ENCODE results near the gene MAGEH1.
A peak's percentile ranks its signal among the peaks of the same experiment; 100 is the strongest.
"Not testable (repeated sequence)": the region's sequence is repeated elsewhere in the genome, so short reads cannot be mapped to it uniquely, and the experiment has no call there.

MAGEH1 gene, protein sequence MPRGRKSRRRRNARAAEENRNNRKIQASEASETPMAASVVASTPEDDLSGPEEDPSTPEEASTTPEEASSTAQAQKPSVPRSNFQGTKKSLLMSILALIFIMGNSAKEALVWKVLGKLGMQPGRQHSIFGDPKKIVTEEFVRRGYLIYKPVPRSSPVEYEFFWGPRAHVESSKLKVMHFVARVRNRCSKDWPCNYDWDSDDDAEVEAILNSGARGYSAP

GRCh38 chrX:55451990-55452832, at the start of gene MAGEH1:
Gene MAGEH1, plus strand, starts transcription at chrX:55452127. Its CDS starts 248 bp downstream, at chrX:55452375.
- peak; percentile 67 to 78 for DNase-seq

DNA sequence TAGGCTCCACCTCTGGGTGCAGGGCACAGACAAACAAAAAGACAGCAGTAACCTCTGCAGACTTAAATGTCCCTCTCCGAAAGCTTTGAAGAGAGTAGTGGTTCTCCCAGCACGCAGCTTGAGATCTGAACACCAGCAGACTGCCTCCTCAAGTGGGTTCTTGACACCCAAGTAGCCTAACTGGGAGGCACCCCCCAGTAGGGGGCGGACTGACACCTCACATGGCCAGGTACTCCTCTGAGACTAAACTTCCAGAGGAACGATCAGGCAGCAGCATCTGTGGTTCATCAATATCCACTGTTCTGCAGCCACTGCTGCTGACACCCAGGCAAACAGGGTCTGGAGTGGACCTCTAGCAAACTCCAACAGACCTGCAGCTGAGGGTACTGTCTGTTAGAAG, 24.8 kb upstream of the MAGEH1 start:
- DNase-seq = not testable (repeated sequence)

DNA sequence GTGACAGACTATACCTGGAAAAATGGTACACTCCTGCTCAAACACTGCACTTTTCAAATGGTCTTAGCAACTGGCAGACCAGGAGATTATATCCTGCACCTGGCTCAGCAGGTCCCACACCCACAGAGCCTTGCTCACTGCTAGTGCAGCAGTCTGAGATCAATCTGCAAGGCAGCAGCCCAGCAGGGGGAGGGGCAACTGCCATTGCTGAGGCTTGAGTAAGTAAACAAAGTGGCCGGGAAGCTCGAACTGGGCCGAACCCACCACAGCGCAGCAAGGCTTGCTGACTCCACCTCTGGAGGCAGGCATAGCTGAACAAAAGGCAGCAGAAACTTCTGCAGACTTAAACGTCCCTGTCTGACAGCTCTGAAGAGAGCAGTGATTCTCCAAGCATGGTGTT, 8.5 kb upstream of the MAGEH1 start:
- DNase-seq = not testable (repeated sequence)

DNA sequence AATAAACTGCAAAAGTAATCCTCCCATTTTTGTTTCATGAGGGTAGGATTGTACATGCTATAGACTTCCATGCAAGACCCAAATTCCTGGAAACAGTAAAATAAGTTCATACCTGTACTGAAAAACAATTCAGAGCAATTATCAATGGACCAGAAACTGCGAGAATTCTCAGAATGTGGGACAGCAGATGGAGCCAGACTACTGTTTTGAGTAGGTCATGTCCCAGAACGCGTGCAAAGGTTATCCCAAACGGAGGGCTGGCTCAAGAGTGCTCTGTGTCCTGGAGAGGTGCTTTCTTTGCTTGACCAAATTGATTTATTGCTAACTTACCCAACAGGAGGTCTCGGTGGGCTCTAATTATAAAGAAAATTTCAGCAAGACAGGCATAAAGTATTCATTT, 1.7 kb upstream of the MAGEH1 start:
- DNase-seq = no peak

DNA sequence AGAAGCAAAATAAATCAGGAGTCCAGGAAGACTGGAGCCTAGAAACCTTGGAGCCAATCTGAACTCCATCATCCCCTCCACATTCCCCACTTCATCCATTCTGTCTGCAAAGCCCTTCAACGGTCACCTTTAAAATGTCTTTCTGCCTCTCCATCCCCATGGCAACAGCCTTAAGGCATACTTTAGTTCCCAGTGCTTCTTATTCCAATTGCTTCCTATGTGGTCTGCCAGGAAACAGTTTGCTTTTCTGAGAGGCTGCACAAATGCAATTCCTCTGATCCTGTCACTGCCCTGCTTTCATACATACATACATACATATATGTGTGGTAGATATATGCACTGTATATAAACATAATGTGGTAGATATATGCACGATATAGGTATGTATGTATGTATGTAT, 786 bp upstream of the MAGEH1 start:
- DNase-seq = no peak

GRCh38 chrX:55451626-55451989, 319 bp upstream of the MAGEH1 start:
- no peak for DNase-seq

DNA sequence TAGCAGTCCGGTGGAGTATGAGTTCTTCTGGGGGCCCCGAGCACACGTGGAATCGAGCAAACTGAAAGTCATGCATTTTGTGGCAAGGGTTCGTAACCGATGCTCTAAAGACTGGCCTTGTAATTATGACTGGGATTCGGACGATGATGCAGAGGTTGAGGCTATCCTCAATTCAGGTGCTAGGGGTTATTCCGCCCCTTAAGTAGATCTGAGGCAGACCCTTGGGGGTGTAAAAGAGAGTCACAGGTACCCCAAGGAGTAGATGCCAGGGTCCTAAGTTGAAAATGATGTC, 852 bp downstream of the MAGEH1 start:
- no peak for DNase-seq

- DNase-seq = not testable (repeated sequence)
These were observed 3.8 kb downstream of the MAGEH1 start for GRCh38 chrX:55455708-55456107.

- not testable (repeated sequence) for DNase-seq
These were observed 7.5 kb downstream of the MAGEH1 start for GRCh38 chrX:55459426-55459825.

DNA sequence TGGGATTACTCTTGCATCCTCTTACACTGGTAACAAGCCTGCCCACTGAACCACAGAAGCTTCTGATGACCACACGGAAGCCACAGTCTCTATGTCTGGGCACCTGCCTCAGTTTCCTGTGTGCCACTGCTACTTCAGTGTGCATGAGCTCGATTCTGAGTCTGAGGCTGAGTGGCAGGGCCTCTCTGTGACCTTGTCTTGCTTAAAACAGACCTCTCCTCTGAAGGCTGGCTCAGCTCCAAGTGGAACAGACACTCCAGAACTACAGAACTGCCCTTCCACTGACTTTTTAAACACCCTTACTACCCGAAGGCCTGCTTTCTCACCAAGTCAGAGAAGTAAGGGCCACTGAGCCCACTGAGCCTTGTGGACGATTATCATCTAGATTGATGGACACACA, 8.0 kb downstream of the MAGEH1 start:
- DNase-seq = not testable (repeated sequence)

- DNase-seq = not testable (repeated sequence)
These were observed 12.1 kb downstream of the MAGEH1 start for GRCh38 chrX:55464050-55464449.

- DNase-seq = not testable (repeated sequence)
These were observed 13.2 kb downstream of the MAGEH1 start for GRCh38 chrX:55465108-55465507.

DNA sequence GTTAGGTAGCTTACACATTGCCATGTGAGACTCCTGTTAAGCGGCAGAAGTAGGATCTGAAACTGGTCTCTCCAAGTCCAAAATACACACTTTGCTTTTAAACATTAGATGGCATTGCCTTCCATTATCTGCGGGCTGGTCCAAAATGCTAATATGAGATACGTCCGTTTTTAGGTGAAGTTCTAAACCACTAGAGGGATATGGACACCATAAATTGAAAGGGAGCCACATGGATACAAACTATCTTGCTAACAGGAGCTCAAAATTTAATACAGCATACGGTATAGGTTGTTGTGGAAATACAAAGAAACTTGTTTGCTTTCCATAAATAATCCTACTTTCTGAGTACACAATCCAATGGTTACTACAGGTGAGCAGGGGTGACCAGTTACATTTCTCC, 13.9 kb downstream of the MAGEH1 start:
- DNase-seq = not testable (repeated sequence)

GRCh38 chrX:55479956-55480355, 28.0 kb downstream of the MAGEH1 start:
- DNase-seq = not testable (repeated sequence)

GRCh38 chrX:55480390-55481062, 28.6 kb downstream of the MAGEH1 start:
- DNase-seq = no peak

DNA sequence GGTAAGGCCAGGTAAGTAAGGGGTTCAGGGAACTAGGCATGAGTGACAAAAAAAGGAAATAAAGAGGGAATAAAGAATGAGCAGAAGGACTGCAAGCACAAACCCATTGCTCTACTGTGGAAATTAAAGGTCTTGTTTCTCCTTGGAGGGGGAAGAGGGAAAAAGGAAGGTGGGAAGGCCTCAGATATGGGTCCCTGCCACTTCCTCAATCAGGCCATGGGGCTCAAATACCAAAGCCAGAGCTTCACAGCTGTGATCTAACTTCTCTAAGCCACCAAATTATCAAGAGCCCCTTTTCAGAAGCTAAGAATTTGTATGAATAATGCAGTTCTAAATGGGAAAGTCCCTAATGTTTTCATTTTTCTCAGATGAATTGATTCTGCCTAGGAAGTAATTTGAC, 33.0 kb downstream of the MAGEH1 start:
- DNase-seq = no peak

DNA sequence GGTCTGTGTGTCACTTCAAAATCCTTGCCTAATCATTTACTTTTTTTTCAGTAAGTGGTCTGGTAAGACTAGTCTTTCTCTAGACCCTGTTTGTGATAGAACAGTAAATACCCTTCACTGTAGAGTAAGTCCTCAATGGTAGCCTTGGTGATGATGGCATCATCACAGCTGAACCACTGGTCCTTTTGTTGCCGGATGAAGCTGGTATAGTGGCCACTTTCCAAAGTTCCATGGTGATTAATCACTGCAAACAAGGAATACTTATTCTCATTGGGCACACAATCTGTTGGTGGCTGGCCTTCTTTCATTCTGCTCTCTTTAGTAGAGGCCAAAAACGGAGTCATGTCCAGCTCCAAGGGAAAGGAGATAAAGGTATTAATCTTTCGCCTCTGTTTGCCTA, 34.8 kb downstream of the MAGEH1 start:
- DNase-seq = no peak

DNA sequence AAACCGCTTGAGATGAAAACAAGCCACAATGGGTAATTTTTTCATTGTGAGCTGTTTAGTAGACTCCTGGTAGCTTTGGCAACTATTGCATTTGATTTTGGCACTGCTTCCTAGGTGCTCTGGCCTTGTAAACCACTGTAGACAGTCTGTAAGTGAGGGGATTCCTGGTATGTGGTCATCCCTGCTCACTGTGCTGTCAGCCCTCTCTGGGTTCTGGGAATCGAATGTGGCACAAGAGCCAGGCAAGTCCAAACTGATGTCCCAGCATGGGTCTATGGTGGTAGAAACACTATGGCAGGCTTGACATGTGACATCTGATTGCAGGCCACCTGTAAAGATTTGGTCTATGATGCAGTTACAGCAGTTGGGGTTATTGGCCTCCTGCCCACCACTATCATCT, 35.2 kb downstream of the MAGEH1 start:
- DNase-seq = no peak

- DNase-seq = no peak
These were observed 36.2 kb downstream of the MAGEH1 start for GRCh38 chrX:55488006-55488592.

- peak; percentile 47 to 60 for DNase-seq
These were observed 36.8 kb downstream of the MAGEH1 start for GRCh38 chrX:55488593-55489313.

GRCh38 chrX:55489314-55490009, 37.5 kb downstream of the MAGEH1 start, which contains the start of gene USP51:
Gene USP51, minus strand, starts transcription at chrX:55489848. Its CDS starts 909 bp downstream, at chrX:55488939.
- DNase-seq = peak; percentile 6 to 21

GRCh38 chrX:55490121-55490520, 38.2 kb downstream of the MAGEH1 start:
- no peak for DNase-seq

Data from stimulated activated CD4-positive, alpha-beta T cell treated with anti-CD3 and anti-CD28 coated beads, Interleukin-4, amount 100 ng/mL, for 4 hours (primary cell).